ENCODE measurements around the gene OR4Q2. TPM values are rescaled to one million over a fixed set of nuclear protein-coding genes. Genes with fewer than 3 reads are reported as not detected.

OR4Q2 gene
- total RNA-seq, 1 donor from 2014 or later = not detected

- ATAC-seq (ENCODE audit: low read depth) (no peak), DNase-seq (no peak)
- peaks cover 12% of the 10 kb centered on the region for H3K9me3 Mint-ChIP-seq
- H3K4me3 Mint-ChIP-seq = no peak overlapping the region
- H3K27me3 Mint-ChIP-seq = no peaks in the 10 kb centered on the region
- TF ChIP-seq CTCF (IDR thresholded peaks at IDR 0.05) = no peak
- no peaks in the 10 kb centered on the region for H3K4me1 Mint-ChIP-seq
- ChIA-PET POLR2A (no interaction called here), CTCF (no interaction called here)
- intact Hi-C loops (cut with micrococcal nuclease) = no loop called here
- H3K36me3 Mint-ChIP-seq (ENCODE audit: low read depth) = no peaks in the 10 kb centered on the region
- H3K27ac Mint-ChIP-seq = no peak overlapping the region
Measured at GRCh38 chr14:20008156-20008555, 6.2 kb downstream of the OR4Q2 start.

GRCh38 chr14:20019257-20019865 is 17.4 kb downstream of the OR4Q2 start, which contains the start of gene OR4K14:
TSS of gene OR4K14 (minus strand) at chr14:20019307. CDS start at chr14:20015193, 4,114 bp downstream.
- H3K27me3 Mint-ChIP-seq = no peaks in the 10 kb centered on the region
- no peaks in the 10 kb centered on the region for H3K4me1 Mint-ChIP-seq
- peaks cover 3% of the 10 kb centered on the region for H3K9me3 Mint-ChIP-seq
- H3K4me3 Mint-ChIP-seq = no peak within 1 kb of the TSS
- H3K27ac Mint-ChIP-seq = no peak within 1 kb of the TSS
- ATAC-seq (ENCODE audit: low read depth) (no peak), DNase-seq (no peak)
- no peaks in the 10 kb centered on the region for H3K36me3 Mint-ChIP-seq (ENCODE audit: low read depth)
- CTCF ChIA-PET = no interaction called here
- no peak for TF ChIP-seq CTCF (IDR thresholded peaks at IDR 0.05)
- POLR2A ChIA-PET = no interaction called here
- intact Hi-C loops (cut with micrococcal nuclease) = no loop called here

- Mint-ChIP-seq H3K36me3 (ENCODE audit: low read depth) (no peaks in the 10 kb centered on the region), H3K4me3 (no peak overlapping the region), H3K4me1 (no peaks in the 10 kb centered on the region), H3K27me3 (no peaks in the 10 kb centered on the region), H3K27ac (no peak overlapping the region), H3K9me3 (peaks cover 4% of the 10 kb centered on the region)
- ATAC-seq (ENCODE audit: low read depth) = no peak
- DNase-seq = no peak
- no peak for TF ChIP-seq CTCF (IDR thresholded peaks at IDR 0.05)
- CTCF ChIA-PET = no interaction called here
- POLR2A ChIA-PET = no interaction called here
- intact Hi-C loops (cut with micrococcal nuclease) = no loop called here
Measured at GRCh38 chr14:20031058-20031457, 29.1 kb downstream of the OR4Q2 start.

GRCh38 chr14:20035449-20035848 is 33.5 kb downstream of the OR4Q2 start:
- ChIA-PET POLR2A (no interaction called here), CTCF (no interaction called here)
- no peaks in the 10 kb centered on the region for H3K27me3 Mint-ChIP-seq
- intact Hi-C loops (cut with micrococcal nuclease) = no loop called here
- no peak overlapping the region for H3K4me3 Mint-ChIP-seq
- no peak for DNase-seq
- no peaks in the 10 kb centered on the region for H3K36me3 Mint-ChIP-seq (ENCODE audit: low read depth)
- no peaks in the 10 kb centered on the region for H3K4me1 Mint-ChIP-seq
- H3K27ac Mint-ChIP-seq = no peak overlapping the region
- ATAC-seq (ENCODE audit: low read depth) = no peak
- H3K9me3 Mint-ChIP-seq = no peaks in the 10 kb centered on the region
- TF ChIP-seq CTCF (IDR thresholded peaks at IDR 0.05) = no peak

- H3K36me3 Mint-ChIP-seq (ENCODE audit: low read depth) = no peaks in the 10 kb centered on the region
- TF ChIP-seq CTCF (IDR thresholded peaks at IDR 0.05) = no peak
- POLR2A ChIA-PET = no interaction called here
- DNase-seq = no peak
- H3K27me3 Mint-ChIP-seq = no peaks in the 10 kb centered on the region
- H3K4me3 Mint-ChIP-seq = no peak within 1 kb of the TSS
- no peaks in the 10 kb centered on the region for H3K4me1 Mint-ChIP-seq
- CTCF ChIA-PET = no interaction called here
- H3K27ac Mint-ChIP-seq = no peak within 1 kb of the TSS
- ATAC-seq (ENCODE audit: low read depth) = no peak
- no peaks in the 10 kb centered on the region for H3K9me3 Mint-ChIP-seq
- intact Hi-C loops (cut with micrococcal nuclease) = no loop called here
Measured at GRCh38 chr14:20035938-20036337, 34.0 kb downstream of the OR4Q2 start, which contains the start of gene OR4K13. TSS of gene OR4K13 (minus strand) at chr14:20036038. CDS start at chr14:20034758, 1,280 bp downstream.

Data from activated B cell treated with CpG ODN at 0.5 μM for 24 hours (primary cell).